Right kidney (tissue), 1 donor: Measurements from ENCODE around the gene BRIP1.
"Not testable (repeated sequence)": the region's sequence is repeated elsewhere in the genome, so short reads cannot be mapped to it uniquely, and the experiment has no call there.

Experiments
- DNase-seq: peaks from one replicate; pipeline ENCODE4 v3.0.0-alpha.2; 2016

The BRIP1 gene

GRCh38 chr17:61694095-61694494, 169.2 kb downstream of the BRIP1 start:
- no peak for DNase-seq

GRCh38 chr17:61689610-61690180, 173.6 kb downstream of the BRIP1 start:
- no peak for DNase-seq

GRCh38 chr17:61687769-61688168, 175.6 kb downstream of the BRIP1 start:
- DNase-seq: no peak

- DNase-seq: no peak
These were observed 177.2 kb downstream of the BRIP1 start for GRCh38 chr17:61686113-61686512.

- no peak for DNase-seq
These were observed 178.5 kb downstream of the BRIP1 start for GRCh38 chr17:61684818-61685217.

GRCh38 chr17:61684172-61684571, 179.2 kb downstream of the BRIP1 start:
- DNase-seq: no peak

- no peak for DNase-seq
These were observed 179.9 kb downstream of the BRIP1 start for GRCh38 chr17:61683466-61683865.

GRCh38 chr17:61680921-61681320, 182.4 kb downstream of the BRIP1 start:
- no peak for DNase-seq

- no peak for DNase-seq
These were observed 185.0 kb downstream of the BRIP1 start for GRCh38 chr17:61678339-61678738.

GRCh38 chr17:61677150-61677811, 186.0 kb downstream of the BRIP1 start:
- DNase-seq: not testable (repeated sequence)

- not testable (repeated sequence) for DNase-seq
These were observed 186.8 kb downstream of the BRIP1 start for GRCh38 chr17:61676522-61676921.

GRCh38 chr17:61674609-61675008, 188.7 kb downstream of the BRIP1 start:
- DNase-seq: not testable (repeated sequence)

- DNase-seq: not testable (repeated sequence)
These were observed 190.1 kb downstream of the BRIP1 start for GRCh38 chr17:61673019-61673897.

- no peak for DNase-seq
These were observed 191.2 kb downstream of the BRIP1 start for GRCh38 chr17:61672140-61672539.

- DNase-seq: no peak
These were observed 192.6 kb downstream of the BRIP1 start for GRCh38 chr17:61670691-61671090.

- DNase-seq: no peak
These were observed 193.8 kb downstream of the BRIP1 start for GRCh38 chr17:61669522-61669921.

GRCh38 chr17:61668486-61668885, 194.8 kb downstream of the BRIP1 start:
- DNase-seq: no peak

- not testable (repeated sequence) for DNase-seq
These were observed 196.8 kb downstream of the BRIP1 start for GRCh38 chr17:61666406-61667088.

GRCh38 chr17:61663310-61663709, 200.0 kb downstream of the BRIP1 start:
- no peak for DNase-seq

- DNase-seq: no peak
These were observed 200.6 kb downstream of the BRIP1 start for GRCh38 chr17:61662741-61663140.

GRCh38 chr17:61662186-61662585, 201.1 kb downstream of the BRIP1 start:
- no peak for DNase-seq

- no peak for DNase-seq
These were observed 202.4 kb downstream of the BRIP1 start for GRCh38 chr17:61660746-61661485.
